Activated effector memory CD4-positive, alpha-beta T cell treated with anti-CD3 and anti-CD28 coated beads, Interleukin-2, amount 50 U/mL, for 16 hours (primary cell): Measurements from ENCODE around the gene TPSB2.
"Not testable (repeated sequence)": the region's sequence is repeated elsewhere in the genome, so short reads cannot be mapped to it uniquely, and the experiment has no call there.

Source experiments
- DNase-seq: peaks from one replicate; pipeline ENCODE4 v3.0.0-alpha.2; 2020

Gene TPSB2

GRCh38 chr16:1198671-1199346, 31.2 kb downstream of the TPSB2 start:
- DNase-seq: not testable (repeated sequence)

- no peak for DNase-seq
These were observed 31.8 kb downstream of the TPSB2 start for GRCh38 chr16:1198194-1198593.

GRCh38 chr16:1197237-1197866, 32.6 kb downstream of the TPSB2 start:
- DNase-seq: no peak

GRCh38 chr16:1196494-1196893, 33.5 kb downstream of the TPSB2 start:
- no peak for DNase-seq

- DNase-seq: no peak
These were observed 34.7 kb downstream of the TPSB2 start for GRCh38 chr16:1195393-1195666.

GRCh38 chr16:1194665-1195392, 35.2 kb downstream of the TPSB2 start:
- DNase-seq: peak; percentile 69

GRCh38 chr16:1193825-1194581, 36.0 kb downstream of the TPSB2 start:
- DNase-seq: no peak

- DNase-seq: no peak
These were observed 36.7 kb downstream of the TPSB2 start for GRCh38 chr16:1193143-1193824.

GRCh38 chr16:1192384-1193073, 37.5 kb downstream of the TPSB2 start:
- DNase-seq: no peak

GRCh38 chr16:1190789-1191188, 39.2 kb downstream of the TPSB2 start:
- not testable (repeated sequence) for DNase-seq

- no peak for DNase-seq
These were observed 40.5 kb downstream of the TPSB2 start for GRCh38 chr16:1189455-1189854.

- peak; percentile 81 for DNase-seq
These were observed 41.4 kb downstream of the TPSB2 start for GRCh38 chr16:1188432-1189189.

GRCh38 chr16:1185460-1186207, 44.4 kb downstream of the TPSB2 start:
- DNase-seq: not testable (repeated sequence)

- DNase-seq: no peak
These were observed 45.0 kb downstream of the TPSB2 start for GRCh38 chr16:1184980-1185379.

- DNase-seq: no peak
These were observed 45.7 kb downstream of the TPSB2 start for GRCh38 chr16:1184156-1184868.

- no peak for DNase-seq
These were observed 46.8 kb downstream of the TPSB2 start for GRCh38 chr16:1182950-1183907.

- DNase-seq: no peak
These were observed 47.7 kb downstream of the TPSB2 start for GRCh38 chr16:1182316-1182671.

- no peak for DNase-seq
These were observed 48.3 kb downstream of the TPSB2 start for GRCh38 chr16:1181404-1182315.
